Astrocyte of the spinal cord (primary cell): Measurements from ENCODE around the gene SELENOI.

ENCODE experiments used
- DNase-seq: peaks from one replicate; pipeline ENCODE4 v3.0.0; 2011; ENCODE audit warnings: low read depth, low spot score
- H3K4me3 ChIP-seq: 2 replicates; pipeline ENCODE4 v1.5.1; 2011; ENCODE audit warnings: low read depth, mild to moderate bottlenecking, low read length, moderate library complexity
- CTCF ChIP-seq: IDR thresholded peaks from 2 replicates; pipeline ENCODE4 v1.5.1; 2012; ENCODE audit warnings: low read depth, mild to moderate bottlenecking, low read length, inconsistent platforms
- in situ Hi-C: cut with HindIII; loops from 2 replicates; pipeline ENCODE4 v1.10.0; 2017; ENCODE audit warnings: low sequenced_read_pairs

SELENOI gene

GRCh38 chr2:26384597-26384996 lies 38.7 kb downstream of the SELENOI start:
- no peak for DNase-seq
- TF ChIP-seq CTCF = no peak
- in situ Hi-C loops = no loop called here
- H3K4me3 ChIP-seq = no peak overlapping the region

- H3K4me3 ChIP-seq = no peak overlapping the region
- DNase-seq = no peak
- no peak for TF ChIP-seq CTCF
- in situ Hi-C loops = no loop called here
These were observed 41.2 kb downstream of the SELENOI start for GRCh38 chr2:26387189-26387588.

- peak; percentile 41 for DNase-seq
- in situ Hi-C loops = no loop called here
- no peak overlapping the region for H3K4me3 ChIP-seq
- TF ChIP-seq CTCF = no peak
These were observed 48.8 kb downstream of the SELENOI start for GRCh38 chr2:26394694-26395093.

- no peak for DNase-seq
- TF ChIP-seq CTCF = no peak
- H3K4me3 ChIP-seq = no peak overlapping the region
- in situ Hi-C loops = no loop called here
These were observed 49.5 kb downstream of the SELENOI start for GRCh38 chr2:26395394-26395793.

- TF ChIP-seq CTCF = no peak
- DNase-seq = no peak
- in situ Hi-C loops = no loop called here
- no peak overlapping the region for H3K4me3 ChIP-seq
These were observed 50.9 kb downstream of the SELENOI start for GRCh38 chr2:26396734-26397298.

GRCh38 chr2:26399771-26400376 lies 53.9 kb downstream of the SELENOI start:
- in situ Hi-C loops = no loop called here

More at GRCh38 chr2:26399771-26400376, 53.9 kb downstream of the SELENOI start:
- DNase-seq = no peak
- no peak for TF ChIP-seq CTCF
- no peak overlapping the region for H3K4me3 ChIP-seq
